Left ventricle myocardium inferior (tissue), 1 donor: Measurements from ENCODE around the gene CCR5AS.

Experiments
- DNase-seq: peaks from one replicate; pipeline ENCODE4 v3.0.0-alpha.2; 2020
- H3K27ac ChIP-seq: fragments of 200-600 bp; replicated peaks from 2 replicates; pipeline ENCODE4 v1.8.0; 2021
- H3K27me3 ChIP-seq: fragments of 200-600 bp; 2 replicates; pipeline ENCODE4 v1.8.0; 2021; ENCODE audit warnings: low read depth
- H3K36me3 ChIP-seq: fragments of 200-600 bp; 2 replicates; pipeline ENCODE4 v1.8.0; 2021
- H3K4me1 ChIP-seq: fragments of 200-600 bp; 2 replicates; pipeline ENCODE4 v1.8.0; 2021
- H3K4me3 ChIP-seq: fragments of 200-600 bp; 2 replicates; pipeline ENCODE4 v1.8.0; 2021; ENCODE audit warnings: mild to moderate bottlenecking, moderate library complexity
- H3K9me3 ChIP-seq: fragments of 200-600 bp; replicated peaks from 2 replicates; pipeline ENCODE4 v1.8.0; 2021
- CTCF ChIP-seq: fragments of 200-600 bp; IDR thresholded peaks from 2 replicates; pipeline ENCODE4 v1.8.0; 2021; ENCODE audit warnings: antibody characterized with exemption, mild to moderate bottlenecking, borderline replicate concordance
- intact Hi-C: fragments of 100-400 bp; cut with micrococcal nuclease; formaldehyde crosslinking; loops from one replicate; pipeline ENCODE4 v1.11.0; 2022
- donor health status: DM: no; HTN: yes; CAD: no; lungs with severe emphysema.

Gene CCR5AS

GRCh38 chr3:46416125-46416810 is 9.4 kb upstream of the CCR5AS start:
- no peak for DNase-seq
- intact Hi-C loops, result no loop called here
- peaks cover 60% of the 10 kb centered on the region for H3K4me1 ChIP-seq
- H3K36me3 ChIP-seq, result no peaks in the 10 kb centered on the region
- H3K9me3 ChIP-seq, result no peaks in the 10 kb centered on the region
- no peak overlapping the region for H3K4me3 ChIP-seq
- TF ChIP-seq CTCF, result no peak
- peak overlapping the region; percentile 48 for H3K27ac ChIP-seq
- no peaks in the 10 kb centered on the region for H3K27me3 ChIP-seq

GRCh38 chr3:46414739-46415138 is 7.9 kb upstream of the CCR5AS start:
- Histone ChIP-seq H3K9me3 (no peaks in the 10 kb centered on the region), H3K4me3 (no peak overlapping the region), H3K36me3 (no peaks in the 10 kb centered on the region), H3K4me1 (peaks cover 75% of the 10 kb centered on the region), H3K27ac (no peak overlapping the region), H3K27me3 (no peaks in the 10 kb centered on the region)
- intact Hi-C loops, result no loop called here
- no peak for DNase-seq
- no peak for TF ChIP-seq CTCF

- H3K27me3 ChIP-seq, result no peaks in the 10 kb centered on the region
- TF ChIP-seq CTCF, result no peak
- no peak overlapping the region for H3K4me3 ChIP-seq
- H3K4me1 ChIP-seq, result peaks cover 82% of the 10 kb centered on the region
- intact Hi-C loops, result no loop called here
- DNase-seq, result no peak
- no peaks in the 10 kb centered on the region for H3K36me3 ChIP-seq
- no peak overlapping the region for H3K27ac ChIP-seq
- no peaks in the 10 kb centered on the region for H3K9me3 ChIP-seq
Measured at GRCh38 chr3:46413951-46414350, 7.1 kb upstream of the CCR5AS start.

- intact Hi-C loops, result no loop called here
- Histone ChIP-seq H3K27ac (peak overlapping the region; percentile 63), H3K4me3 (no peak overlapping the region), H3K4me1 (peaks cover 93% of the 10 kb centered on the region), H3K36me3 (no peaks in the 10 kb centered on the region), H3K9me3 (no peaks in the 10 kb centered on the region), H3K27me3 (no peaks in the 10 kb centered on the region)
- no peak for DNase-seq
- TF ChIP-seq CTCF, result no peak
Measured at GRCh38 chr3:46412786-46413298, 6.0 kb upstream of the CCR5AS start.

GRCh38 chr3:46411271-46411670 is 4.4 kb upstream of the CCR5AS start:
- no peaks in the 10 kb centered on the region for H3K36me3 ChIP-seq
- no peaks in the 10 kb centered on the region for H3K9me3 ChIP-seq
- no peak overlapping the region for H3K27ac ChIP-seq
- no peak for DNase-seq
- intact Hi-C loops, result no loop called here
- TF ChIP-seq CTCF, result no peak
- no peak overlapping the region for H3K4me3 ChIP-seq
- peaks cover 96% of the 10 kb centered on the region for H3K4me1 ChIP-seq
- H3K27me3 ChIP-seq, result no peaks in the 10 kb centered on the region
